Suppressor macrophage treated with lipopolysaccharide for 1 hour (primary cell): ENCODE measurements around the gene MICOS13.
A peak's percentile ranks its signal among the peaks of the same experiment; 100 is the strongest.
"Not testable (repeated sequence)": the region's sequence is repeated elsewhere in the genome, so short reads cannot be mapped to it uniquely, and the experiment has no call there.

Source experiments
- DNase-seq, 3 donors: peaks; one replicate each; pipeline ENCODE4 v3.0.0-alpha.2; 2020 to 2022

The MICOS13 gene, protein sequence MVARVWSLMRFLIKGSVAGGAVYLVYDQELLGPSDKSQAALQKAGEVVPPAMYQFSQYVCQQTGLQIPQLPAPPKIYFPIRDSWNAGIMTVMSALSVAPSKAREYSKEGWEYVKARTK

DNA sequence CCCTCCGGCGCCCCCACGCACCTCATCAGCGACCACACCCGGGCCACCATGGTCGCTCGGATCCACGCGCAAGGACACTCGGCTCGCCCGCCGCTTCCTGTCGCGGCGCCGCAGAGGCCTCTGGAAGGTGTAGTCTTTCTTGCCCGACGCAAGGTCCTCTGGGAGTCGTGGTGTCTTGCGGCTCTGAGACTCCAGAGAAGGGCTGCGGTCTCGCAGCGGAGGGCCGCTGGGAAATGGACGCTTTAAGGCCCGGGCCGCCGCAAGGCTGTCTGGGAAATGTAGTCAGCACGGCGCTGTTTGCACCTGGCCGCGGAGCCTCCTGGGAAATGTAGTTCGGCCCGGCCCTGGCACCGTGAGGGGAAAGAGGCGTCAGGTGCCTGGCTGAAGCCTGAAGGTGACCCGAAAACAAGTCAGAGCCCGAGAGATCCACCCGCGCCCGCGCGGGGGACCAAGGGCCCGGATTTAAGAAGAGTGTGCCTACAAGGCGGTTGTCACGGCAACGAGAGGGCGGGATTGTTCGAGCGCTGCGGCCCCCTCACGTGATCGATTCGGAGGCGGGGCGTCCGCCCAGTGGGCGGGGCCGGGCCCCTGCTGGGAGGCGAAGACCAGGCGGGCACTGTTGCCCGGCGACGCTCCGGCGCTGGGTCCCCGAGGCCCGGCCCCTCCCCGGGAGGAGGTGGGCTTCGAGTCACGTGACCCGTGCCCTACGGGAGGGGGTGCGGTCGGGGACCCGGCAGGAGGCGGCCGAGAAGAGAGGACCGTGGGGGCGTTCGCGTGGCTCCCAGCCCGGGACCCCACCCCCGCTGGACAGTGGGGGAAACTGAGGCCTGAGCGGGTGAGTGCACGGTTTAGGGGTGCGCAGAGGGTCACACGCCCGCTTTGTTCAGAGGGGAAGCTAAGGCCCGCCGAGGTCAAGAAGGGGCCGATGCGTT, at the start of gene MICOS13, which contains the start of gene HSD11B1L:
Gene MICOS13, minus strand, starts transcription at position 80 of the 932 bp plus-strand sequence. Its CDS starts 30 bp downstream, at position 50.
Gene HSD11B1L, plus strand, starts transcription at position 591 of the 932 bp plus-strand sequence. CDS start 3,806 bp downstream, outside the sequence.
- DNase-seq, result peak; percentile 98 to 99 (median 99)

DNA sequence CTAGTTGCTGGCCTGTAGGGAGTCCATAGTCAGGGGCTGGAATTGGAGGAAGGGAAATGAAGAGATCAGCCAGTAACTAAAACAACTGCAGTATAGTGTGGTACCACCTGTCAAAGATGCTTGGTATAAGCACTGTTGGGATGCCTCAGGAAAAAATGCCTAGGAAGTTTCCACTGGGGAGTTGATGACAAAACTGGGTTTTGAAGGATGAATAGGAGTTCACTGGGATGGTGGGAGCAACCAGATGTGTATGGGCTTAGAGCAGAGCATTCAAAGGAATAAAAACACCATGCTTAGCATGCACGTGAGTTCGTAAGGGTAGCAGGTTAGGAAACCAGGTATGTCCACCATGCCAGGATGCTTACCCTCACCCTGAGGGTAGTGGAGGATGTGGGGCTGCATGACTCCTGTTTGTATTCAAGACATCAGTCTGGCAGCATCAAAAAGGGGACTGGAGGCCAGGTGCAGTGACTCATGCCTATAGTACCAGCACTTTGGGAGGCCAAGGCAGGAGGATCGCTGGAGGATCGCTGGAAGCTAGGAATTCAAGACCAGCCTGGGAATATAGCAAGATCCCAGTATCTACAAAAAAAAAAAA, 47.2 kb upstream of the MICOS13 start:
- DNase-seq, result no peak

DNA sequence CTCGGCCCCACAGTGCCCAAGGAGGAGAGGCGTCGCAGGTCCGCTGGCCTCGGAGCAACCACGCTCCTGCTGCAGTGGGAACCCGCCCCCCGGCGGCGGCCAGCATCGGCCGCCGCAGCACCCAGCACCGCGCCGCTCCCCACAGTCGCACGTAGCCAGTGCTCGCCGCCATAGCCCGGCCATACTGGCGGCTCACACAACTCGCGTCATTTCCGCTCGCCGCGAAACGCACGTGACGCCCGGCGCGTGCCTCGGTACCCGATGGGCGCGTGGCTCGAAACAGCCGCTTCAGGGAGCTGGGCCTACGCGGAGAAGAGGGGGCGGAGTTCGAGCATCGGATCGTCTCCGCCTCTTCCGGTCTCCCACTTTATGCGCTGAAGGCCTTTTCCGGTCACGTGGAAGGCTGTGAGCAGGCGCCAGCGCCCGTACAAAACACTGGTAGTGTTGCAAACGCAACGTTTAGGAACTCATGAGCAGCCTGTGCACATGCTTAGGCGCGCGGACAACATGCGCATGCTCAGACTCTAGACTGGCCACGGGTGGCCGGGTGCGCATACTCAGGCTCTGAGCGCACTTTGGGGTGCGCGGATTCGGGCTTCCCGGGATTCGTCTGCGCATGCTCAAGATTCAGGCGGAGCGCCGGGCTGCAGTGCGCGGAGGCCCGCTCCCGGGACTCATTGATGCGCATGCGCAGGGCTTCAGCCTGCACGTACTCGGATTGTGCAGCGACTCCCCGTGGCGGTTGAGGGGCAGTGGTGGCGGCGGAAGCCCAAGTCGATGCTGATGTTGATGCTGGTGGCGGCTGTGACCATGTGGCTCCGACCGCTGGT, 39.9 kb upstream of the MICOS13 start, which contains the start of the genes CATSPERD and LONP1:
Gene CATSPERD, plus strand, starts transcription at position 677 of the 830 bp plus-strand sequence. Its CDS starts 101 bp downstream, at position 778.
Gene LONP1, minus strand, starts transcription at position 186 of the 830 bp plus-strand sequence. Its CDS starts 14 bp downstream, at position 172.
- DNase-seq, result peak; percentile 99 to 100 (median 99)

DNA sequence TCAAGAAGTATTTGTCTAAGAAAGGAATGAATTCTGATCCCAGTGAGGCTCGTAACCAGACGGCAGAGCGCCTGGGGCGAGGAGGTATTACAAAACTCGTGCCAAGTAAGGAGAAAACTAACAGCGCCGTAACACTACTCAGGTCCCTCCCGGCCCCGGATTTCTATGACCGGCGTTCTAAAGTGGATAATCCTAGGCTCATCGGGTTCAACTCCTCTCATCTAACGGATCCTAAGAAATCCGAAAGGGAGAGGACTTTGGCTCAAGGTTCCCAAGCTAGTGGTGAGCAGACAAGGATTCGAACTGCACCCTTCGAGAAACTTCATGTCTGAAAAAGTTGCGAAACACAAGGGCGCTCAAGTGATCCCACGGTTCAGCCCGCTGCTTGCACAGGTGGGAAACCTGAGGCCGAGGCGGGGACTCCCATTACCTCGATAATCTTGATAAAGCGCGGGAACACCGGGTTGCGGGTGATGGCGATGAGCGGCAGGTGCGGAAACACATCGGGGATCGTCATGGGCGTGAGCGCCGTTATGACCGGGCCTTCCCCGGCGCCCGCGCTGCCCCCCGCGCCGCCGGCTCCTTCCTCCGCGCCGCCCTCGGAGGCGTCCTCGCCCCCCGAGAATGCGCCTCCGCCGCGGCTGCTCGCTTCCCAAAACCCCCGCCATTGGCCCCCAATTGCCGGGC, 39.1 kb upstream of the MICOS13 start:
- peak; percentile 22 to 25 (median 24) for DNase-seq

DNA sequence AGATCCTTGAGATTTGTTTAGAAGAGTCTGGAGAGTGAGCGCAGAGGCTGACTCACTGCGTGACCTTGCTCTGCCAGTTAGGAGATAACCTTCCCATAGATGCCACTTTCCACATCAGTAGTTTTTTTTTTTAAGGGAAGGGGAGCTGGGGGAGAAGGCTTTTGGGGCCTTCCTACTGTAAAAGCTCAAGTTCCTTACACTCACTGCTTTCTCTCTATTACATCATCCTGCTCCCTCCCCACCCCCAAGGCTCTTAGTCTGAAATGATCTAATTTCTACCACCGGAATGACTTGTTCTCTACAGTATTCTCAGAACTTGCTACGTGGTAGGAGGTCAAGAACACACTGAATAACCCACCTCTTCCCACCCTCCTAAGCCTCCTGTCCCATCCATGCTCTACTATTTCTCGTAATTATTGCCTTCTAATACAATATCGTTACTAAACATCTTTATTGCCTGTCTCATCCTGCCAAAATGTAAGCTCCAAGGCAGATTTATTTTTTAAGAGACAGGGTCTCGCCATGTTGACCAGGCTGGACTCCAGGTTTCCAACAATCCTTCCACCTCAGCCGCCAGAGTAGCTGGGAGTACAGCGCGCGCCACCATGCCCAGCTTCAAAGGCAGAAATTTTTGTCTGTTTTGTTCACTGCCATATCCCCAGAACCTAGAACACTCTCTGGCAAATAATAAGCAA, 38.4 kb upstream of the MICOS13 start:
- peak; percentile 80 to 86 (median 83) for DNase-seq

DNA sequence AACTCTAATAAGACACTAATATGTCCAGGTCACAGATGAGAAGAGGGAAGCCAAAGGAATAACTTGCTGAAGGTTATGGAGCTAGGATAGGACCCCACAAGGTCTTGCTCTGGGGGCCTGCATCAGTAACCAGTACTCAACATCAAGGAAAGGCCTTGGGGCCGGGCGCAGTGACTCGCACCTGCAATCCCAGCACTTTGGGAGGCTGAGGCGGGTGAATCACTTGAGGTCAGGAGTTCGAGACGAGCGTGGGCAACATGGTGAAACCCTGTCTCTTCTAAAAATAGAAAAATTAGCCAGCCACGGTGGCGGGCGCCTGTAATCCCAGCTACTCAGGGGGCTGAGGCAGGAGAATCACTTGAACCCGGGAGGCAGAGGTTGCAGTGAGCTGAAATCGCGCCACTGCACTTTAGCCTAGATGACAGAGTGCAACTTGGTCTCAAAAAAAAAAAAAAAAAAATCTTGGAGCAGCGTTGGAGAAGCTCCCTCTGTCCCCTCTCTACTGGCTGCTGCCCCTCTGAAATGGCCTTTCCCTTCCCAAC, 37.8 kb upstream of the MICOS13 start:
- DNase-seq, result peak; percentile 66 to 71 (median 69)

DNA sequence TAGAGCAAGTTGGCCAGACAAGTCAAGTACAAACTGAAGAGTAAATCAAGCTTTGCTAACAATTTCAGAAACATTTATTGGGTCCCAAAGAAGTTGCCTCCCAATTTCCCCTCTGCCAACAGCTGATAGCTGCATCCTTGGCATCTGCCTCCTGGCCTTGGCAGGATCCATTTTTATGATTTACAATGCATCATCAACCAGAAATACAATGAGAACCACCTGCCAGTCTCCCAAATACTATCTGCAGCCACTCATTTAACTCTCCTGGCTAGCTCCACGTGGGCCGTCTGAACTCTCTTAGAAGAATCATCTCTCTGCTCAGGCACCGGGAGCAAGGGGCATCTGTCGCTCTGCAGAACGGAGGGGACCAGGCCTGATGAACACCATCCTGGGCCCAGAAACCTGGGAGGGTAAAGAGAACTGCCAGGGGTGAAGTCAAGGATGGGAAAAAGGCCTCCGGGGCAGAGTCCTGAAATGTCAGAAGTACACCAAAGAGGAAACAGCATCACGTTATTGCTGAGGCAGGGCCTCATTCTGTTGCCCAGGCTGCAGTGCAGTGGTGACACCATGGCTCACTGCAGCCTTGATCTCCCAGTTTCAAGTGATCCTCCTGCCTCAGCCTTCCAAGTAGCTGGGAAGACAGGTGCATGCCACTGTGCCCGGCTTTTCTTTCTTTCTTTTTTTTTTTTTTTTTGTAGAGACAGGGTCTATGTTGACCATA, 37.1 kb upstream of the MICOS13 start:
- peak in 1 of 3 donors; percentile 8 for DNase-seq

DNA sequence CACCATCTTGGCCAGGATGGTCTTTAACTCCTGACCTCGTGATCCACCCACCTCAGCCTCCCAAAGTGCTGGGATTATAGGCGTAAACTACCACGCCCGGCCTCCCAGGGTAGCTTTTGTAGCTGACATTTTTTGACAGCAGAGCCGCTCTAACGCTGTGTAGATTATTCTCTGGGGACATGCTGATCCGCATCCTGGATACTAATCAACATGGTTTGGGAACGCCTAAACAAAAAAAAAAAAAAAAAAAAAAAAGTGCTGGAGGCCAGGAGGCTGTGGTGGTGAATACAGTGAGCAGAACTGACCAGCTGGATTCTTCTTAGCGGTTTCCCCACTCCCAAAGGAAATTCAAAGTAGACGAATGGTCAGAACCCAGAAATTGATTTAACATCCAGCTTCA, 34.5 kb upstream of the MICOS13 start:
- DNase-seq, result no peak

DNA sequence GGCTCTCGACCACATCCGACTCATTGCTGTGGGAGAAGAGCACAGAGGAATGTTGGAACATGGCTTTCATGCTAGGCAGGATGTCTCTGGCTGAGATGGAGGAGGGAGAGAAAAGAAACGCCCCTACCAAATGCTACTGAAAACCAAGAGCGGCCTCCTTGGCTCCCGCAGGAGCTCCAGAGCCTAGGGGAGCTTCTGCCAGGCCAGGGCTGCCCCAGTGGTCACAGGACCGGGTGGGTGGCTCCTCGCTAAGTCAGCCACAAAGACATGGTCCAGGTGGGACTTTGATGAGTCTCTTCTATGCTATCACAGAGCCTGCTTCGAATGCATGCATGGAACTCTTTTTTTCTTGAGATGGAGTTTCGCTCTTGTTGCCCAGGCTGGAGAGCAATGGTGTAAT, 32.9 kb upstream of the MICOS13 start:
- DNase-seq, result no peak

DNA sequence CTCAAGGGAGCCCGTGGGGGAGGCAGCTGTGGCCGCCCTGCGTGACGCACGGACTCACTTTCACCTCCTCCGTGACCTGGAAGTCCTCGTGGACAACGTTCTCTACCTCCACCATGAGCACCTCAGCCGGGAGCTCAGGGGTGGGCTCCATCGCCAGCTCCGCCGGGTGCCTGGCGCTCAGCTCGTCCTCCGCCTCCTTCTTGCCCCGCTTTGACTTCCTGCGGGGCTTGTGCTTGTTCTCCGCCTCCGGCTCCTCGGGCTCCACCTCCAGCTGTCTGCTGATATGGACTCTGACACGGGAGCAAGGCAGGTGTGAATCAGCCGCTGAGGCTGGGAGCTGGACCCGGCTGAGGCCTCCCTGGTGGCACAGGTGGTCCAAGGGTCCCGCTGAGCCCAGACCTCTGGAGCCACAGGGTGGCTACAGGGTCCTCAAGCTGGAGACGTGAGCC, 31.4 kb upstream of the MICOS13 start:
- no peak for DNase-seq

DNA sequence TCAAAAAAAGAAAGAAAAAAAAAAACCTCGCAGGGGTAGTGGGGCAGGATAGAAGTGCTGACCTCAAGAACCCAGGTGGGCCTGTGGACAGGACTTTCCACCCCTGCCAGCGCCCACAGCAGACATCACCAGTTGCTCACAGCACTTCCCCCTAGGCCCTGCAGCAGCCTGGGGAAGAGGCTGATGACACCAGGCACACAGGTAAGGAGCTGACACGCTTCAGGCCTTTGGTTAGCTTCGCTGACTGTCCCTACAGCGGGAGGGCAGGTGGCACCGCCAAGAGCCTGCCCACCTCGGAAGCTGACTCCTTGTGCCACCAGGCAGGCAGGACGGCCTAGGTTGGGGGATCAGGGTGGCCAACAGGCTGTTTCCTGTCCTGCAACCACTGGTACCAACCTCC, 30.7 kb upstream of the MICOS13 start:
- no peak for DNase-seq

DNA sequence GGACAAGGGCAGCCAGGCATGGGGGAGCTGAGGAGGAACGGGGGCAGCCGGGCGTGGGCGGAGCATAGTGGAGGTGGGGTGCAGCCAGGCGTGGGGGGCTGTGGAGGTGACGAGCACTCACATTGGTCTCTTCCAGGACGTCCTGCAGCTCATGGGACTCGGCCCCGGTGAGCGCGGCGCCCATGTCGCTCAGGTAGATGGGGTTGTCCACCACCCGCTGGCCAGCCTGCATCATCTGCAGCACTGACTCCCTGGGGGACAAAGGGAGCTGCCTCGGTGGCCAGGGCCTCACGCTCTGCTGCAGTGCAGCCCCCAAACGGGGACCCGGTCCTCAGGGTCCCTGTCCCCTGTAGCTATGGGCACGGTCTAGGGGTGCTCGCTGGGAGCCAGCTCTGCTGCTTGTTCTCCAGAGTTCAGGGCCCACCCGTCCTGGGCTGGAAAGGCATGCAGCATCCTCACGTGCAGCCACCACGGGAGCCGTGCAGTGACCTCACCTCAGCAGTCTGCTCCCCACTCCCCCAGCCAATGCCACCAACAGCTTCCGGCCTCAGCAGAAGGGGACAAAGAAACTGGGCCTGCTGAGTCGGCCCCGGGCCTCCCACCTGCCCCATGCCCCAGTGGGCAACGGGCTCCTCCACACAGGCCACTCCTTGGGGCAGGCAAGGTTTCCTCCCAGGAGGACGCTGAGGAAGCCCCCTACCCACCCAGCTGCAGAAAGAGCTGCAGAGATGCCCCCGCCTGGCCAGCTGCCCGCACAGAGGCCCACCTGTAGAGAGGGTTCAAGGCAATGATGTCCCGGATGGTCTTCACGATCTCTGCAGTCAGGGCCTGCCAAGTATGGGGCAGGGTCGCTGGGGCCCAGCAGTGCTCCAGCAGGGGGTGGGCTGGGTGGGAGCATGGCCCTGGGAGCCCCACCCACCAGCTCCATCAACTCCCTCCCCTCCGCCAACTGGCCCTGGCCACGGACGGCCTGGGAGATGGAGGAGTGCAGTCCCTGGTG, 27.6 kb upstream of the MICOS13 start:
- no peak for DNase-seq

DNA sequence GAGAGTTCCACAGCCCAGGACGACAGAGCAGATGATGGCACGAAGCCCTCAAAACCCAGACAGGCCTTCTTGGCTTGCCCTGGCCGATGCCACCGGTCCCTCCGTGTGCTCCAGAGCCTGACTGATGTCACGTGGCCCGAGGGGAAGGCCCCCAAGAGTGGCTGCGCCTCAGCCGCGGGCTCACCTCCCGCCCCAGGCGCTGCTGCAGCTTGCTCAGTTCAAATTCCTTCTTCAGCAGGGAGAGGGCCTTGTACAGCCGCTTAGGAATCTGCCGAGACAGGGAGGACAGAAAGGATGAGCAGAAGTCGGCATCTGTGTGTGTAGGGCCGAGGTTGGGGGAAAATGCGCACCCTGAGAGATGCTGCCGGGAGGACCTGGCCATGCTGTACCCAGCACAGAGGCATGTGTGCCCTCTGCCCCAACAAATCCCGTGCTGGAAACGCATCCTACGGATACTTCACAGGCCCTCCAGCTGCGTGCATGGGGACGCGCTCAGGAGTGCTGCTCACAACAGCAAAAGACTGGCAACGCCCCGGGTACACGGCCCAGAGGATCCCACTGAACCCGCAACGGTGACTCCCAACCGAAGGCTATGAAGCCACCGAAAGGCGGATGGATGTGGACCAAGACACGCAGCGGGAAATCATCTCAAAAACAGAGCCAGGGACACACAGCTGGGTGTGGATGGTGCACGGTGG, 26.7 kb upstream of the MICOS13 start:
- DNase-seq, result no peak

DNA sequence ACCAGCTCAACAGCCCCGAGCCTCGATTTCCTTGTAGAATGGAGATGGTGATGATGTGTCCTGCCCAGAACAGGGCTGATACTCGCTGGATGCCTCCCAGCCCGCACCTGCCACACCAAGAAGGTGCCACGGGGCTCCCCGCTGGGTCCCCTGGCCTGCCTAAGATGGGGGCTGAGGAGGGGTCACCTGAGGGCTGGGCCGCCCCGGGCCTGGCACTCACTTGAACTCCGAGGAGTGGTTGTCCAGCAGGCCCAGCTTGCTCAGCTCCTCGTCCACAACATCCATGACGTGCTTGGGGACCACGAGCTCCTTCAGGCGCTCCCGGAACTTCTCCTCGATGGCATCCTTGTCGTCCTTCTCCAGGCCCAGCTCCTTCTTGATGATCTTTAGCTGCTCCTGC, 25.2 kb upstream of the MICOS13 start:
- no peak for DNase-seq

DNA sequence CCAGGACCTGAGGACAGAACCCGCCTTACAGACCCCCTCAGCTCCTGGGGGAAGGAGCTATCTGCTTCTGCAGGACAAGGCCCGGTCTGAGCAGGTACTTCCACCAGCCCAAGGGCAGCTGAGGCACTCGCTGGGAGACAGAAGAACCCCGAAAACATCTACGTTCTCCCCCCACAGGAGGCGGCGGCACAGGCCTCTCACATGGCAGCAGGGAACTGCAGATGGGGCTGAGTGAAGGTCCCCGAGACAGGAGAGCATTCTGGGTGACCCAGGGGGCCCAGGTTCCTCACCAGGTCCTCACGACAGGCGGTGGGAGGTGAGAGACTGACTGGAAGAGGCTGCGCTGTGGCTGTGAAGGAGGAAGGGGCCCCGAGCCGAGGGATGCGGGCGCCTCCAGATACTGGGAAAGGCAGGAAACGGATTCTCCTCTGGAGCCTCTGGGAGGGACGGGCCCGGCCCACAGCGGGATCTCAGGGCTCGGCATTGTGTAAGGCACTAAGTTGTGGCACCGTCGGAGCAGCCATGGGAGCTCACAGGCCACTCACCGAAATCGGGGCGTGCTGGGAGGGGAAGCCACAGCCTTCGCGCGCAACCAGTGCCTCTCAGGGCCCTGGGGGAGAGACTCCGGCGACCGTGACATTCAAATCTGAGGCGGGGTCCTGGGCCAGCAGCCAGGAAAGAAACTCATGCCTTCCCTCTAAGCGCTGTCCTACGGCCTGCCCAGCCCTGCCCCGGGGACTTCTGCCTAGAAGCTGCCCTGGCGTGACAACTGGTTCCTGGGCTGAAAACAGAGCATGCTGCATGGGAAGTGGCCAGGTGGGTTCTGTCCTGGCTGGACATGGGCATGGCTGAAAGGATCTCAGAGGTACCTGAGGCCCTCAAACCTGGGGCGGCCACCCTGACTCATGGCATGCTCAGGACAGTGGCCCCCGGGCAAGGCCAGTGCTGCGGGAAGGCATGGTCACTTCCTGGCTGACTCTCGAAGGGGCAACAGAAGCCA, 23.8 kb upstream of the MICOS13 start:
- no peak for DNase-seq

DNA sequence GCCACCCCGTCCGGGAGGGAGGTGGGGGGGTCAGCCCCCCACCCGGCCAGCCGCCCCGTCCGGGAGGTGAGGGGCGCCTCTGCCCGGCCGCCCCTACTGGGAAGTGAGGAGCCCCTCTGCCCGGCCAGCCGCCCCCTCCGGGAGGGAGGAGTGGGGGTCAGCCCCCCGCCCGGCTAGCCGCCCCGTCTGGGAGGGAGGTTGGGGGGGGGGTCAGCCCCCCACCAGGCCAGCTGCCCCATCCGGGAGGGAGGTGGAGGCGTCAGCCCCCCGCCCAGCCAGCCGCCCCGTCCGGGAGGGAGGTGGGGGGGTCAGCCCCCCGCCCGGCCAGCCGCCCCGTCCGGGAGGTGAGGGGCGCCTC, 21.7 kb upstream of the MICOS13 start:
- not testable (repeated sequence) for DNase-seq
